Activated naive CD8-positive, alpha-beta T cell treated with anti-CD3 and anti-CD28 coated beads, Interleukin-2, amount 10 ng/mL, durations not matched to agents 7 days and 5 days (primary cell): ENCODE measurements around the gene MTMR8. TPM values are rescaled to one million over a fixed set of nuclear protein-coding genes. Genes with fewer than 3 reads are reported as not detected.

Source experiments
- ATAC-seq: fragments of 150-1000 bp; cut with Tn5 transposase; one replicate; pipeline ENCODE4 v1.10.0; 2021; ENCODE audit warnings: low read depth, moderate library complexity
- POLR2A ChIA-PET: fragments of 350-600 bp; sonication (Branson Sonifier 250); formaldehyde crosslinking; loops from one replicate; lab custom pipeline; 2021; ENCODE audit warnings: antibody characterized with exemption; lab: Charles Lee
- DNase-seq: peaks from one replicate; pipeline ENCODE4 v3.0.0; 2021
- H3K27ac Mint-ChIP-seq: one replicate; pipeline ENCODE4 v1.8.0; 2022; ENCODE audit warnings: mild to moderate bottlenecking, mixed read lengths
- H3K27me3 Mint-ChIP-seq: one replicate; pipeline ENCODE4 v1.8.0; 2022; ENCODE audit warnings: mild to moderate bottlenecking, moderate library complexity, mixed read lengths
- H3K36me3 Mint-ChIP-seq: one replicate; pipeline ENCODE4 v1.8.0; 2021; ENCODE audit warnings: mild to moderate bottlenecking, mixed read lengths
- H3K4me1 Mint-ChIP-seq: one replicate; pipeline ENCODE4 v1.8.0; 2021; ENCODE audit warnings: mixed read lengths
- H3K4me3 Mint-ChIP-seq: one replicate; pipeline ENCODE4 v1.8.0; 2022; ENCODE audit warnings: mild to moderate bottlenecking, moderate library complexity, mixed read lengths
- H3K9me3 Mint-ChIP-seq: one replicate; pipeline ENCODE4 v1.8.0; 2021; ENCODE audit warnings: mixed read lengths
- total RNA-seq, 2 experiments: library from RNA; stranded (reverse); gene quantifications; one replicate each; pipeline ENCODE4 v1.2.3, GENCODE V29; 2021

The MTMR8 gene
- total RNA-seq, 2 experiments from 2014 or later = 3.5 to 4.6 TPM

DNA sequence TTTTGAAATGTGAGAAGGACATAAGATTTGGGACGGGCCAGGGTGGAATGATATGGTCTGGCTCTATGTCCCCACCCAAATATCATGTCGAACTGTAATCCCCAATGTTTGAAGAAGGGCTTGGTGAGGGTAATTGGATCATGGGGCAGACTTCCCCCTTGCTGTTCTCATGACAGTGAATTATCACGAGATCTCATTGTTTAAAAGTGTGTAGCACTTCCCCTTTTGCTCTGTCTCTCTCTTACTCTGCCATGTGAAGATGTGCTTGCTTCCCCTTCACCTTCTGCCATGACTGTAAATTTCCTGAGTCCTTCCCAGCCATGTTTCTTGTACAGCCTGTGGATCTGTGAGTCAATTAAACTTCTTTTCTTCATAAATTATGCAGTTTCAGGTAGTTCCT is 17.5 kb downstream of the MTMR8 start:
- Mint-ChIP-seq H3K27me3 (no peaks in the 10 kb centered on the region), H3K36me3 (peaks cover 21% of the 10 kb centered on the region), H3K27ac (no peak overlapping the region), H3K4me3 (no peak overlapping the region), H3K4me1 (peaks cover 1% of the 10 kb centered on the region), H3K9me3 (peaks cover 9% of the 10 kb centered on the region)
- POLR2A ChIA-PET = no interaction called here
- ATAC-seq (no peak), DNase-seq (no peak)

DNA sequence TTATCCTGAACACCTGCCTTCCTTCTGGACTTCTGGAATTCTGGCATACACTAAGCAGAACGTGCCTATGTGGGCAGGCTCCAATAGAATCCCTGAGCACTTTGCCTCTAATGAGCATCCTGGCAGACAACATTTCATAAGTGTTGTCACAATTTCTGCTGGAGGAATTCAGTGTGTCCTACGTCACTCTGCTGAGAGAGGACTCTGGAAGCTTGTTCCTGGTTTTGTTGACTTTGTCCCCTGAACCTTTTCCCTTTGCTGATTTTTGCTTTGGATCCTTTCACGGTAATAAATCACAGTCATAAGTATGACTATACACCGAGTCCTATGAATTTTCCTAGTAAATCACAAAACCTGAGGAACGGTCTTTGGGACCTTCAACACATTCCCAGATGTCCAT is 43.2 kb downstream of the MTMR8 start:
- Mint-ChIP-seq H3K36me3 (peaks cover 36% of the 10 kb centered on the region), H3K4me3 (no peak overlapping the region), H3K27ac (no peak overlapping the region), H3K27me3 (no peaks in the 10 kb centered on the region), H3K4me1 (no peaks in the 10 kb centered on the region), H3K9me3 (no peaks in the 10 kb centered on the region)
- POLR2A ChIA-PET = no interaction called here
- no peak for ATAC-seq
- DNase-seq = no peak

DNA sequence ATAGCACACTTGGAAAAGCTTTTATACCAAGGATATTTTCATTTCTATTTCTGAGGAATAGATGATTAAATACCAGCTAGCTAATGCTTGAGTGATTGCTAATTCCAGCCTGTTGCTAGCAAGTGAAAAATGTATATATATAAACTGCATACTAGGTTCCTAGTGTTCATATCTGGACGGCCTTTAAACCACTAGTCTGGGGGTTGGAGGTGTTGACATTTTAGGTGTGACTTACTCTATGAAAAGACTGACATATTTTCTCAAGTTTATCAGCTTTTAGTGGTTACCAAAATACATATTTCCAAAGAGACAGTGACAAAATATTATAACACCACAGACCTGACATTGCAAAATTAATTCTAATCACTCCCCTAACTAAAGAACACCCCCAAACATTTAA is 44.7 kb downstream of the MTMR8 start:
- H3K4me1 Mint-ChIP-seq = no peaks in the 10 kb centered on the region
- POLR2A ChIA-PET = no interaction called here
- no peak overlapping the region for H3K27ac Mint-ChIP-seq
- H3K36me3 Mint-ChIP-seq = peaks cover 30% of the 10 kb centered on the region
- H3K4me3 Mint-ChIP-seq = no peak overlapping the region
- ATAC-seq (no peak), DNase-seq (no peak)
- no peaks in the 10 kb centered on the region for H3K27me3 Mint-ChIP-seq
- no peaks in the 10 kb centered on the region for H3K9me3 Mint-ChIP-seq

DNA sequence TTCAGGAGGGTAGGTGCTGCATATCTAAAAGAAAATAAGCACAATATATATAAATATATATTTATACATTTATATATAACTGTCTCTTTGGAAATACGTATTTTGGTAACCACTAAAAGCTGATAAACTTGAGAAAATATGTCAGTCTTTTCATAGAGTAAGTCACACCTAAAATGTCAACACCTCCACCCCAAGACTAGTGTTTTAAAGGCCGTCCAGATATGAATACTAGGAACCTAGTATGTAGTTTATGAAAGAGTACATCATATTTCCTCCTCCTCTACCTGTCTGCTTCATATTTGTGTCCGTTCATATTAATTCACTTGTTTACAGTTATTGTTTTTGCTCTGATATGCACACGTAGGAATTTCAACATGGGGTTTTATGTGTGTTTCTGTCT is 45.2 kb downstream of the MTMR8 start:
- POLR2A ChIA-PET = no interaction called here
- Mint-ChIP-seq H3K36me3 (peaks cover 26% of the 10 kb centered on the region), H3K4me1 (no peaks in the 10 kb centered on the region), H3K27ac (no peak overlapping the region), H3K4me3 (no peak overlapping the region), H3K9me3 (no peaks in the 10 kb centered on the region), H3K27me3 (no peaks in the 10 kb centered on the region)
- no peak for DNase-seq
- ATAC-seq = no peak

DNA sequence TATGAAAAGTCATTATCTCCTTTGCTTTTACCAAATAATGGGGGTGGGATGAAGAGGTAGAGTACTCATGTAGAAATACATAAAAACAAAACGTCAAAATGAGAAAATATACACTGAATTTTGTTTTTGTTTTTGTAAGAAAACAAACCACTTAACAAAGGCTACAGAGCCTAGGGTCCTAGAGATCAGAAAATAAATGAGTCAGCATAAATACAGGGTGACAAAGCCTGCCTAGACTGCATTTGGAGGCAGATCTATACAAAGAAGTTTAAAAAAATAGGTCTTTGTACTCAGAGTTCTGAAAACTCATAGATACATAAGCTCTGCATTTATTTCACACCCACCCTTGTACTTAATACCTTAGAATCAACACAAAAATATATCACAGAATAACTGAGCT is 52.4 kb downstream of the MTMR8 start:
- Mint-ChIP-seq H3K9me3 (no peaks in the 10 kb centered on the region), H3K36me3 (peaks cover 8% of the 10 kb centered on the region), H3K27ac (no peak overlapping the region), H3K4me3 (no peak overlapping the region), H3K27me3 (no peaks in the 10 kb centered on the region), H3K4me1 (no peaks in the 10 kb centered on the region)
- DNase-seq (no peak), ATAC-seq (no peak)
- POLR2A ChIA-PET = no interaction called here

DNA sequence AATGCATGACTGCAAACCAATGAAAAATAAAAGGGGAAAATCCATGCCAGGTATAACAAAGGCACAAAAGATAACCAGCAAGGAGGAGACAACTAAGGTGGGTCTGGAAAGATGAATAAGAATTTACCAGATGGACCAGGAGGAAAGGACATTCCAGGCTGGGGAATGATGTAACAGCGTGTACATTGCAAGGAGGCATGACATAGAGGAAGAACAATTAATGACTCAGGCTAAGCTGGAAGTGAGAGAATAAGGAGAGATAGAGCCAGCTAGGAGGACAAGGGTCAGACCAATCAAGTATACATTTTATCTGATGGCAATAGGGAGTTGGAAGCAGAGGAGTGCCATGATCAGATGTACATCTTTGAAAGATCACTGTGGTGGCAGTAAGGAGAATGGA is 57.0 kb downstream of the MTMR8 start:
- no peak overlapping the region for H3K27ac Mint-ChIP-seq
- no peaks in the 10 kb centered on the region for H3K9me3 Mint-ChIP-seq
- POLR2A ChIA-PET = no interaction called here
- H3K36me3 Mint-ChIP-seq = peaks cover 8% of the 10 kb centered on the region
- no peak for ATAC-seq
- H3K4me1 Mint-ChIP-seq = no peaks in the 10 kb centered on the region
- no peak for DNase-seq
- no peaks in the 10 kb centered on the region for H3K27me3 Mint-ChIP-seq
- no peak overlapping the region for H3K4me3 Mint-ChIP-seq

DNA sequence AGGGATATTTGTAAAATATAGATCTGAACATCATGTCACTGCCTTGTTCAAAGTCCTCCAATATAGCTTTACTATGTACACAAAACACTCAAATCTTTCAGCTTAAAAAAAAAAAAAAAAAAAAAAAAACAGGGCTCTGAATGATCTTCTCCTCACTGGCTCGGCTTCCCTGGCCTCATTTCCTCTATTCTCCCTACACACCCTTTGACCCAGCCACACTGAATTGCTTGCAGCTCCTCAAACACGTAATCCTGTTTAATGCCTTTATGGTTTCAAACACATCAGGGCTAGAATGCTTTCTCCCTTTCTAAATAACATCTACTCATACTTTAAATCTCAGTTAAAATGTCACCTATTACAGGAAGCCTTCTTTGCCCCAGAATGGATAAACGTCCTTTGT is 60.8 kb downstream of the MTMR8 start:
- no peak overlapping the region for H3K27ac Mint-ChIP-seq
- no peaks in the 10 kb centered on the region for H3K9me3 Mint-ChIP-seq
- no peaks in the 10 kb centered on the region for H3K4me1 Mint-ChIP-seq
- no peak overlapping the region for H3K4me3 Mint-ChIP-seq
- H3K36me3 Mint-ChIP-seq = peaks cover 4% of the 10 kb centered on the region
- POLR2A ChIA-PET = no interaction called here
- no peak for DNase-seq
- H3K27me3 Mint-ChIP-seq = no peaks in the 10 kb centered on the region
- no peak for ATAC-seq

DNA sequence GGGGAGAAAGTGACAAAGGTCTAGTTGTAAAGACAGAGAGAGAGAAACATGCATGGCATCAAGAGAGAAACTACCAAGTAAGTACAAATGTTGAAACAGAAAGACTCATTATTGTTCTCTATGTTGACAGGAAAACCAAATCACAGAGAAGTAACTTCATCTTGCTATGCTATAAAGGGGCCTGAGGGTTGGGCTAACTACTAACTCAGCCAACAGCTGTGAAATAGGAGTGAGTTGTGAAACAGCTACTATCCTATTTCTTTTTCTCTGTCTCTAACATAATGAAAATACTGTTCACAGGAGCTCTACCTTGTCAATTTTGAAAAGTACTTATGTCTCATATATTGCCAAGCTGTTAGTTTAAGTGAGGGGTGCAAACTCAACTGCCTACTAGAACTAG is 65.0 kb downstream of the MTMR8 start:
- Mint-ChIP-seq H3K36me3 (peaks cover 15% of the 10 kb centered on the region), H3K27me3 (no peaks in the 10 kb centered on the region), H3K4me3 (no peak overlapping the region), H3K27ac (no peak overlapping the region), H3K9me3 (peaks cover 2% of the 10 kb centered on the region), H3K4me1 (no peaks in the 10 kb centered on the region)
- DNase-seq (no peak), ATAC-seq (no peak)
- POLR2A ChIA-PET = no interaction called here

DNA sequence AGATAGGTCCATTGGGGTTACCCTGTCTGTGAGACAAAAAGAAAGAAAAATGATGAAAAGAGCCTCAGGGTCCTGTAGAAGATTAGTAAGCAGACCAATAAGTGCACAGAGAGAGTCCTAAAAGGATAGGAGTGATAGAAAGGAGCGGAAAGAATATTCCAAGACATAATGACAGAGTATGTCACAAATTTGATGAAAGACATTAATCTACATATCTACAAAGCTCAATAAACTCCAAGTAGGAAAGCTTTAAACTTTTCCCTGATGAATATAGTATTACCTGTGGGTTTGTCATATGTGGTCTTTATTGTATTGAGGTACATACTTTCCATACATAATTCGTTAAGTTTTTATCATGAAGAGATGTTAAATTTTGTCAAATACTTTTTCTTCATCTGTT is 73.7 kb downstream of the MTMR8 start:
- Mint-ChIP-seq H3K27ac (no peak overlapping the region), H3K27me3 (no peaks in the 10 kb centered on the region), H3K36me3 (peaks cover 45% of the 10 kb centered on the region), H3K4me1 (no peaks in the 10 kb centered on the region), H3K9me3 (peaks cover 3% of the 10 kb centered on the region), H3K4me3 (no peak overlapping the region)
- POLR2A ChIA-PET = no interaction called here
- no peak for DNase-seq
- ATAC-seq = no peak

DNA sequence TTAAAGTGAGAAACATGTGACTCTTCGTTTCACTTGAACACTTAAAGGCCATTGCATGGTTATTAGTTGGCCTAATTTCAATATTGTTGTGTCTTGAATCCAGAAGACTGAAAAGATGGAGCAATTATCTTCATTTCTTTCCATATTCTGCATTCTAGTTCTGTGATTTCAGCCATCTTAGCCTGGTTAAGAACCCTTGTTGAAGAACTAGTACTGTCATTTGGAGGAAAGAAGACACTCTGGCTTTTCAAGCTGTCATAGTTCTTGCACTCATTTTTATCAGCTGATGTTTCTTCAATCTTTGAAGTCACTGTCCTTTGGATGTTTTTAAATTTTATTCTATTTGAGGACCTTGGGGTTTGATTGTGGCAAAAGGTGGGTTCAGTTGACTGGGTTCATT is 81.6 kb downstream of the MTMR8 start:
- H3K27me3 Mint-ChIP-seq = no peaks in the 10 kb centered on the region
- no peaks in the 10 kb centered on the region for H3K4me1 Mint-ChIP-seq
- peaks cover 3% of the 10 kb centered on the region for H3K9me3 Mint-ChIP-seq
- H3K36me3 Mint-ChIP-seq = no peaks in the 10 kb centered on the region
- POLR2A ChIA-PET = no interaction called here
- H3K4me3 Mint-ChIP-seq = no peak overlapping the region
- no peak overlapping the region for H3K27ac Mint-ChIP-seq
- no peak for ATAC-seq
- DNase-seq = no peak

DNA sequence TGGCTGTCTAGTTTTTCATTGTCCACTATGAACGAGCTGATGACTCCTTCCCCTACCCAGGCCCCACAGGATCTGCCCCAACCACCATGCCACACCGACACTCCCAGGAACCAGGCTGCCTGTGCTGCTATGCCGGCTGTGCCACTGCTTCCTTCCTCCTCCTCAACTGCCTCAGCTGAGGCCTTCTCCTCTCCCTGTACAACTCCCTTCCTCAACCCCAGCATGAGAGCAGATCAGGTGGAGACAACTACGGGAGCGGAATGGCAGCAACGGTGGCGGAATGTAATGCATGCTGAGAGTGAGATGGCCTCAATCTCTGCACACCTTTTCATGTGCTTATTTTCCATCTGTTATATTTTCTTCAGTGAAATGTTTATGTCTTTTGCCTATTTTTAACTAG is 88.5 kb downstream of the MTMR8 start:
- POLR2A ChIA-PET = no interaction called here
- Mint-ChIP-seq H3K4me3 (no peak overlapping the region), H3K9me3 (peaks cover 8% of the 10 kb centered on the region), H3K27me3 (no peaks in the 10 kb centered on the region), H3K36me3 (no peaks in the 10 kb centered on the region), H3K27ac (no peak overlapping the region), H3K4me1 (no peaks in the 10 kb centered on the region)
- ATAC-seq = no peak
- no peak for DNase-seq

DNA sequence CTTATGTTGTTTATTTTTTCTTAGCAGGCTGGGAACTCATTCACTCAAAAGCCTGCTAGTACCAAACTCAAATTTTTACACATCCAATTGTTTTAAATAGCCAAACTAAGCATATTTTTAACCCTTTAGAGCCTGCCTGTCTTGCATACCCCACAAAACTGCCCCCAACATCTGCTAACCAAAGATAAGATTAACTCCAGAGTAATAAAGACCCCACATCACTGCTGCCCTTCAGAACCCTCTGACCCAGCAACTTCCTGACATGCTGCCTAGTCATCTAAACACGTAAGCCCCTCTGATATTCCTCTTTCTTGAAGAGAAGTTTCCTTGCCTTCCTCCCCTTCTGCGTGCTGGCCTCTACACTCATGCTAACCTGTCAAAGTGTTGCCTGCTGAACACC is 104.1 kb downstream of the MTMR8 start:
- Mint-ChIP-seq H3K27me3 (no peaks in the 10 kb centered on the region), H3K9me3 (no peaks in the 10 kb centered on the region), H3K27ac (no peak overlapping the region), H3K4me1 (no peaks in the 10 kb centered on the region), H3K4me3 (no peak overlapping the region), H3K36me3 (peaks cover 2% of the 10 kb centered on the region)
- ATAC-seq (no peak), DNase-seq (no peak)
- POLR2A ChIA-PET = no interaction called here

DNA sequence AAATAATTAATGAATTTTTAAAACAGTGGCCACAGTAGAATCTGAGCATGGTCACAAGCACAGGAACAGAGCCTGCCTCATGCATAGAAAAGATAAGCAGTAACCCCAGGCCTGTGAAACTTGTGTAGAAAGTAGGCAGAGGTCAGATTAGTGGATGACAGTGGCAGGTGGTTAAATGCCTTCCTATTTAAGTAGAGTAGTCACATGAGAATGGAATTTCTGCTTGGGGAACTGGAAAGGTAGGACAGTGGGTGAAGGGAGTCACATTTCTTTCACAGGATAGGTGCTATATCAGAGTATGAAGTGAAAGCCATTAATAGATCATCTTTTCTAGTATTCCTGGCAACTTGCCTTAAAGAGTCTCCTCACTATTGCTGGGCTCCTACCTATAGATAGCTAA is 130.0 kb downstream of the MTMR8 start:
- Mint-ChIP-seq H3K27me3 (no peaks in the 10 kb centered on the region), H3K4me1 (no peaks in the 10 kb centered on the region), H3K27ac (no peak overlapping the region), H3K36me3 (peaks cover 11% of the 10 kb centered on the region), H3K4me3 (no peak overlapping the region), H3K9me3 (no peaks in the 10 kb centered on the region)
- ATAC-seq (no peak), DNase-seq (no peak)
- POLR2A ChIA-PET = no interaction called here

DNA sequence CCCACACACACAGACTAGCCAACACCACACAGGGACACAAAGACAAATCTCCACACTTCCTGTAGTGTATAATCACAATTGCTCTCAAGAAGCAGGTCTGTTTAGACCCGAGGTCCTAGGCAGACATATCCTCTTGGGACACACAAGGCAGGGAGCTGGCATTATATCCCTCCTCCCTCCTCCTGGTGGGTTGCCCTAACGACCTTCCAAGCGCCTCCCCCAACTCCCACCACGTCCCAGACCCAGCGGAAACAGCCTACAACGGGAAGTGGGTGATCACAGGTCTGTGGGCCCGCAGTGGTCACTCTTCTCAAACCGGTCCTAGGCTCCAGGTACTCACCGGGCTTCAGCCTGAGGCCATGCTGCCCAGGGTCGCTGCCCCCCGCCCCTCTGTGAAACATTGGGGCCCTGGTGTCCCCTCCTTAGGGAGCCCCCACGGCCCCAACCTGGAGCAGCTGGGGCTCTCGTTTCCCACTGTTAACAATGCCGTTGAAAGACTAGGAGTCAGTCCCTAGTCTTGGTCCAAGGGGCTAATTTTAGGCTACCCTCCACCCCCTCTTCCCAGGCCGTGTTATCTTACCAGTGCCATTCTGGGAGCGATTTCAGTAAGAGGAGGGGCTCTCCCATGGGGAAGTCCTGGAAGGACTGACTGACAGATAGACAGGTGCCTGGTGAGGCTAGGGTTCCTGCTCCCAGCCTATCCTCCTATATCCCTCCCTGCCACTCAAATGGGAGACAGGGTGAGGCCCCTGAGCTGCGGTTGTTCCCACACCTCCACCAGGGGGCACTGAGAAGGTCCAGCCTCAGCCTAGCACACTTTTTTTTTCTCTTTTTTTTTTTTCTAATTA is 164.9 kb downstream of the MTMR8 start, which contains the start of gene ASB12:
Gene ASB12, minus strand, starts transcription at position 485 of the 848 bp plus-strand sequence. CDS start 4,957 bp downstream, outside the sequence.
- Mint-ChIP-seq H3K4me1 (no peaks in the 10 kb centered on the region), H3K36me3 (no peaks in the 10 kb centered on the region), H3K4me3 (no peak within 1 kb of the TSS), H3K27ac (no peak within 1 kb of the TSS), H3K9me3 (no peaks in the 10 kb centered on the region), H3K27me3 (no peaks in the 10 kb centered on the region)
- POLR2A ChIA-PET = no interaction called here
- DNase-seq (no peak), ATAC-seq (no peak)
